ENCODE data around the gene EGFL8.

Gene EGFL8

DNA sequence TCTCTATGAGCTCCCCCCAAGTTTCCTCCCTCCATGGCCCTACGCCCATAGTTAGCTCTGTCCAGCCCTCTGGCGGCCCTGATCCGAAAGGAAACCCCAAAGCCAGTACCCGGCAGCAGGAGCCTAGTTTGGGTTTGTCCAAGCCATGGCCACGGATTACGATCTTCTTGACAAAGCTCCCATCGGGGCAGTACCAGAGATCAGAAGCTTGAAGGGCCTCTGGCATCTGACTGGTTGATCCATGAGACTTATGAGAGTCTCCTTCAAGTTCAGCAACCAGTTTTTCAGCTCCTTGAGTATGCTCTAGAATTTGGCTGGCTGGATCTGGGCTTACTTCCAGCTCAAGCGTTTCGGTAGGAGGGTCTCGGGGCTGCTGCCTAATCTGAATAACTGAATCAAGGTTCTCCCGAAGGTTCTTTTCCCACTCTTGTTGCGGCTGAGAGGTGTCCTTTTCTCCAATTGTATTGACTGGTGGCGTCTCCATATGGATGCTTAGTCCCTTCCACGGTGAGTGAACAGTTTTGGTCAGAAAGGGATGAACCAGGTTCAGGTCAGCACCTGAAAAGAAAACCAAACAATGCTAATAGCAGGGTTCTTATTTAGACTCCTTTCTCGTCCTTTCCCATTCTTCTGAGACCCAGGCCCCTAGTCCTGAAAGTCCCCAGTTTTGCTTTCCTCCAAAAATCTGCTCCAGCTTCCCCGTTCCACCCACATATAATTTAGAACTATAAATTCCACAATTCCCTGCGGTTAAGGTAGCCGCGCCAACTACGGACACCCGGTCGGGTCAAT is 34.9 kb upstream of the EGFL8 start:
- TF ChIP-seq CTCF (IDR thresholded peaks at IDR 0.05; ENCODE audit: extremely low read depth, insufficient read depth, missing control alignments), result no peak
- DNase-seq (ENCODE audit: low spot score), result no peak
- in situ Hi-C loops (cut with MboI; ENCODE audit: low pct_unique_long_range_greater_than_20kb, low sequenced_read_pairs, unreplicated experiment), result no loop called here

GRCh38 chr6:32131439-32131948 is 32.9 kb upstream of the EGFL8 start:
- TF ChIP-seq CTCF (IDR thresholded peaks at IDR 0.05; ENCODE audit: extremely low read depth, insufficient read depth, missing control alignments), result no peak
- no peak for DNase-seq (ENCODE audit: low spot score)
- in situ Hi-C loops (cut with MboI; ENCODE audit: low pct_unique_long_range_greater_than_20kb, low sequenced_read_pairs, unreplicated experiment), result no loop called here

- in situ Hi-C loops (cut with MboI; ENCODE audit: low pct_unique_long_range_greater_than_20kb, low sequenced_read_pairs, unreplicated experiment), result no loop called here
- DNase-seq (ENCODE audit: low spot score), result no peak
- TF ChIP-seq CTCF (IDR thresholded peaks at IDR 0.05; ENCODE audit: extremely low read depth, insufficient read depth, missing control alignments), result no peak
Measured at GRCh38 chr6:32132110-32132509, 32.3 kb upstream of the EGFL8 start.

GRCh38 chr6:32133786-32134185 is 30.6 kb upstream of the EGFL8 start:
- DNase-seq (ENCODE audit: low spot score), result no peak
- in situ Hi-C loops (cut with MboI; ENCODE audit: low pct_unique_long_range_greater_than_20kb, low sequenced_read_pairs, unreplicated experiment), result no loop called here

GRCh38 chr6:32137454-32137853 is 26.9 kb upstream of the EGFL8 start:
- no peak for DNase-seq (ENCODE audit: low spot score)
- in situ Hi-C loops (cut with MboI; ENCODE audit: low pct_unique_long_range_greater_than_20kb, low sequenced_read_pairs, unreplicated experiment), result no loop called here
- TF ChIP-seq CTCF (IDR thresholded peaks at IDR 0.05; ENCODE audit: extremely low read depth, insufficient read depth, missing control alignments), result no peak

More at GRCh38 chr6:32133786-32134185, 30.6 kb upstream of the EGFL8 start:
- TF ChIP-seq CTCF (IDR thresholded peaks at IDR 0.05; ENCODE audit: extremely low read depth, insufficient read depth, missing control alignments), result no peak

GRCh38 chr6:32139590-32139989 is 24.8 kb upstream of the EGFL8 start:
- DNase-seq (ENCODE audit: low spot score), result no peak
- TF ChIP-seq CTCF (IDR thresholded peaks at IDR 0.05; ENCODE audit: extremely low read depth, insufficient read depth, missing control alignments), result no peak
- in situ Hi-C loops (cut with MboI; ENCODE audit: low pct_unique_long_range_greater_than_20kb, low sequenced_read_pairs, unreplicated experiment), result no loop called here

All from GM13977 (cell line).